Measurements from ENCODE around the gene FOXO3. TPM values are rescaled to one million over a fixed set of nuclear protein-coding genes. Genes with fewer than 3 reads are reported as not detected.

Gene FOXO3
- total RNA-seq, 1 donor from 2014 or later = 37.3 TPM

DNA sequence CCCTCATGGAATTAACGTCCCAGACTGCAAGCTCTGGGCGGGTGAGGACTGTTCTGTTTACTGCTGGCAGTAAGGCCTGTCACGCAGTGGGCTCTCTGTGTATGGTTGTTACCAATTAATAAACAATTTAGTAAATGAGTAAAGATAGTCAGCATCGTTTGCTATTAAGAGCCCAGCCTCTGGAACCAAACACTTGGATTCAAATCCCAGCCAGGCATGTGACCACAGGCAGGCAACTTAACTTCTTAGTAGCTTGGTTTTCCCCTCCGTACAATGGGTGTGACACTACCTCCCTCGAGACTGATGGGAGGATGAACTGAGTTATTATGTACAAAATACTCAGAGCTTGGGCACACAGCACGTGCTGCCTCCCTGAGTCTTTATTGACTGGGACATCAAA lies 149.8 kb downstream of the FOXO3 start:
- no peaks in the 10 kb centered on the region for H4K20me1 ChIP-seq (ENCODE audit: insufficient read depth, low read length)
- no peaks in the 10 kb centered on the region for H3K36me3 Mint-ChIP-seq (ENCODE audit: low read depth, unreplicated experiment)
- H3K4me1 ChIP-seq (ENCODE audit: insufficient read depth, low read length) = no peaks in the 10 kb centered on the region
- no peak overlapping the region for H3K4me2 ChIP-seq (ENCODE audit: low read length)
- no peak overlapping the region for H3K4me3 ChIP-seq (ENCODE audit: insufficient read depth, low read depth, low read length)
- H3K27ac Mint-ChIP-seq (ENCODE audit: unreplicated experiment) = no peak overlapping the region
- H2AFZ ChIP-seq (ENCODE audit: low read depth, low read length) = no peak overlapping the region
- no peak overlapping the region for H3K9ac ChIP-seq (ENCODE audit: low read length)
- H3K9me3 ChIP-seq (ENCODE audit: insufficient read depth, low read depth, low read length) = no peaks in the 10 kb centered on the region
- peaks cover 2% of the 10 kb centered on the region for H3K4me1 Mint-ChIP-seq (ENCODE audit: low read depth, unreplicated experiment)
- no peaks in the 10 kb centered on the region for H3K36me3 ChIP-seq (ENCODE audit: insufficient read depth, low read length)
- peaks cover 19% of the 10 kb centered on the region for H3K27me3 Mint-ChIP-seq (ENCODE audit: low read depth, unreplicated experiment)
- H3K27me3 ChIP-seq (ENCODE audit: insufficient read depth, low read length) = no peaks in the 10 kb centered on the region
- H3K27ac ChIP-seq (ENCODE audit: low read depth, low read length) = no peak overlapping the region
- no peak for FAIRE-seq
- H3K79me2 ChIP-seq (ENCODE audit: insufficient read depth, low read length) = no peaks in the 10 kb centered on the region
- peaks cover 3% of the 10 kb centered on the region for H3K9me3 Mint-ChIP-seq (ENCODE audit: unreplicated experiment)
- DNase-seq (ENCODE audit: low read depth) = no peak
- no peak for TF ChIP-seq EZH2 (IDR thresholded peaks at IDR 0.05; ENCODE audit: insufficient read depth, low read length)
- TF ChIP-seq, protein P1, sequence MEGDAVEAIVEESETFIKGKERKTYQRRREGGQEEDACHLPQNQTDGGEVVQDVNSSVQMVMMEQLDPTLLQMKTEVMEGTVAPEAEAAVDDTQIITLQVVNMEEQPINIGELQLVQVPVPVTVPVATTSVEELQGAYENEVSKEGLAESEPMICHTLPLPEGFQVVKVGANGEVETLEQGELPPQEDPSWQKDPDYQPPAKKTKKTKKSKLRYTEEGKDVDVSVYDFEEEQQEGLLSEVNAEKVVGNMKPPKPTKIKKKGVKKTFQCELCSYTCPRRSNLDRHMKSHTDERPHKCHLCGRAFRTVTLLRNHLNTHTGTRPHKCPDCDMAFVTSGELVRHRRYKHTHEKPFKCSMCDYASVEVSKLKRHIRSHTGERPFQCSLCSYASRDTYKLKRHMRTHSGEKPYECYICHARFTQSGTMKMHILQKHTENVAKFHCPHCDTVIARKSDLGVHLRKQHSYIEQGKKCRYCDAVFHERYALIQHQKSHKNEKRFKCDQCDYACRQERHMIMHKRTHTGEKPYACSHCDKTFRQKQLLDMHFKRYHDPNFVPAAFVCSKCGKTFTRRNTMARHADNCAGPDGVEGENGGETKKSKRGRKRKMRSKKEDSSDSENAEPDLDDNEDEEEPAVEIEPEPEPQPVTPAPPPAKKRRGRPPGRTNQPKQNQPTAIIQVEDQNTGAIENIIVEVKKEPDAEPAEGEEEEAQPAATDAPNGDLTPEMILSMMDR (IDR thresholded peaks at IDR 0.05; ENCODE audit: insufficient read depth, low read depth, low read length) = no peak
- H3K4me3 Mint-ChIP-seq (ENCODE audit: unreplicated experiment) = no peak overlapping the region

GRCh38 chr6:108711071-108711470 lies 150.4 kb downstream of the FOXO3 start:
- Histone ChIP-seq H3K4me1 (ENCODE audit: insufficient read depth, low read length) (no peaks in the 10 kb centered on the region), H3K79me2 (ENCODE audit: insufficient read depth, low read length) (no peaks in the 10 kb centered on the region), H3K9ac (ENCODE audit: low read length) (no peak overlapping the region), H3K27me3 (ENCODE audit: insufficient read depth, low read length) (no peaks in the 10 kb centered on the region), H2AFZ (ENCODE audit: low read depth, low read length) (no peak overlapping the region), H3K27ac (ENCODE audit: low read depth, low read length) (no peak overlapping the region), H4K20me1 (ENCODE audit: insufficient read depth, low read length) (no peaks in the 10 kb centered on the region), H3K4me2 (ENCODE audit: low read length) (no peak overlapping the region), H3K9me3 (ENCODE audit: insufficient read depth, low read depth, low read length) (no peaks in the 10 kb centered on the region), H3K4me3 (ENCODE audit: insufficient read depth, low read depth, low read length) (no peak overlapping the region), H3K36me3 (ENCODE audit: insufficient read depth, low read length) (no peaks in the 10 kb centered on the region)
- DNase-seq (ENCODE audit: low read depth) (no peak), FAIRE-seq (no peak)
- Mint-ChIP-seq H3K4me1 (ENCODE audit: low read depth, unreplicated experiment) (peaks cover 2% of the 10 kb centered on the region), H3K4me3 (ENCODE audit: unreplicated experiment) (no peak overlapping the region), H3K36me3 (ENCODE audit: low read depth, unreplicated experiment) (no peaks in the 10 kb centered on the region), H3K9me3 (ENCODE audit: unreplicated experiment) (no peaks in the 10 kb centered on the region), H3K27me3 (ENCODE audit: low read depth, unreplicated experiment) (peaks cover 18% of the 10 kb centered on the region), H3K27ac (ENCODE audit: unreplicated experiment) (no peak overlapping the region)
- TF ChIP-seq EZH2 (IDR thresholded peaks at IDR 0.05; ENCODE audit: insufficient read depth, low read length) = no peak
- TF ChIP-seq, protein P1 (IDR thresholded peaks at IDR 0.05; ENCODE audit: insufficient read depth, low read depth, low read length) = no peak

DNA sequence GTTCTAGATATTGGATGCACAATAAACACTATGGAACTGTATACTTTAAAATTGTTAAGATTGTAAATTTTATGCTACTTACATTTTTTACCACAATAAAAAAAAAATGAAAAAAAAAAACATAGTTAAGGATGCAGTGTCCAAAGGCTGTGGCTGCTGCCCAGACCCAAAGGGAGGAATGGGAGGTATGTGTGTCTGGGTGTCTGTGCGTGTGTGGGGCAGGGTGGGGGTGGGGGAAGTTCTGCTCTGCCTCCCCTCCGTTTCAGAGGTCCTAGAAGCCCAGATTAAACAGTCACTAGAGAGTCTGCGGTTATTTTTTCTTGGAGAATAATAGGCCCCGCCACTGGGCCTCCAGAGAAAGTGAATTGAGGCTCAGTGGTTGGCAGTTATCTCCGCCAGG lies 151.1 kb downstream of the FOXO3 start:
- Histone ChIP-seq H3K4me2 (ENCODE audit: low read length) (no peak overlapping the region), H2AFZ (ENCODE audit: low read depth, low read length) (no peak overlapping the region), H3K79me2 (ENCODE audit: insufficient read depth, low read length) (no peaks in the 10 kb centered on the region), H4K20me1 (ENCODE audit: insufficient read depth, low read length) (no peaks in the 10 kb centered on the region), H3K9ac (ENCODE audit: low read length) (no peak overlapping the region), H3K9me3 (ENCODE audit: insufficient read depth, low read depth, low read length) (no peaks in the 10 kb centered on the region), H3K27ac (ENCODE audit: low read depth, low read length) (no peak overlapping the region), H3K27me3 (ENCODE audit: insufficient read depth, low read length) (no peaks in the 10 kb centered on the region), H3K36me3 (ENCODE audit: insufficient read depth, low read length) (no peaks in the 10 kb centered on the region), H3K4me3 (ENCODE audit: insufficient read depth, low read depth, low read length) (no peak overlapping the region), H3K4me1 (ENCODE audit: insufficient read depth, low read length) (no peaks in the 10 kb centered on the region)
- no peak for TF ChIP-seq EZH2 (IDR thresholded peaks at IDR 0.05; ENCODE audit: insufficient read depth, low read length)
- TF ChIP-seq, protein P1 (IDR thresholded peaks at IDR 0.05; ENCODE audit: insufficient read depth, low read depth, low read length) = no peak
- DNase-seq (ENCODE audit: low read depth) (no peak), FAIRE-seq (no peak)
- Mint-ChIP-seq H3K9me3 (ENCODE audit: unreplicated experiment) (no peaks in the 10 kb centered on the region), H3K36me3 (ENCODE audit: low read depth, unreplicated experiment) (no peaks in the 10 kb centered on the region), H3K4me3 (ENCODE audit: unreplicated experiment) (no peak overlapping the region), H3K27ac (ENCODE audit: unreplicated experiment) (no peak overlapping the region), H3K4me1 (ENCODE audit: low read depth, unreplicated experiment) (peaks cover 2% of the 10 kb centered on the region), H3K27me3 (ENCODE audit: low read depth, unreplicated experiment) (peaks cover 18% of the 10 kb centered on the region)
